ENCODE results near the gene PRPF6. TPM values are rescaled to one million over a fixed set of nuclear protein-coding genes. Genes with fewer than 3 reads are reported as not detected.

Gene PRPF6
- total RNA-seq, 1 donor from 2014 or later = 52.6 TPM

DNA sequence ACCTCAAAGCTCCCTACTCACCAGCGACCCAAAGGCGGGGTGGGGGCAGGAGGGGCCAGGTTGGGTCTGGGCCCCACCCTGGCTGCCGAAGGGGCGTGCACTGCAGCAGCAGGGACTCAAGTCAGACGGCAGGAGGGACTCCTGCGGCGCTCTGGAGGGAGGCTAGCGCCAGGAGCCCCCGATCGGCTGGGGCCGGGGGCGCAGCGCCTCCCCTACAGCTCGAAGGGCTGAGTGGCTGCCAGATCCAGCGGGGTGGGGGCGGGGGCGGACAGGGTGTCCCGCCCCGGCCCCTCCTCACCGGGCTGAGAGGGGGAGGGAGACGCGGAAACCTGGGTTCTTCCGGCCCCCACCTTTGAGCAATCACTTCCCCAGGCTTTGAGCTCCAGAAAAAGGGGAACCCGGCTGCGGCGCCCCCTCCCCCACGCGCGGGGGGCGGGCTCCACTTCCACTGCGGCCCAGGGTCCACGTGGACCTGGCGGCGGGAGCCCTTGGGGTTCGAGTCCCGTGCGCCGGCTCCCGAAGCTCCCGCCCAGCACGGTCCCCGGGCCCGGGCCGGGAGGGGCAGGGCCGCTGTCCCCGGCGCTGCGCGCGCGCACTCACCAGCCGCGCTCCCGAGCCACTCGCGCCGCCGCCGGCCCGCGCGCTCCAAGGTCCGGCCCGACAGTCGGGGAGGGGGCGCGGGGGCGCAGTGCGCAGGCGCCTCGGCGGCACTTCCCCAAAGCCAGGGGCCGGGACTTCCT, 98.5 kb downstream of the PRPF6 start, which contains the start of gene RGS19:
RGS19 (minus strand) TSS at position 246 of the 740 bp plus-strand sequence. CDS start 2,632 bp downstream, outside the sequence.
- Histone ChIP-seq H3K9ac (ENCODE audit: low read length) (peak within 1 kb of the TSS; percentile 79), H3K27ac (ENCODE audit: low read depth, low read length) (no peak within 1 kb of the TSS)

GRCh38 chr20:64080013-64080812, 99.3 kb downstream of the PRPF6 start, which contains the start of gene OPRL1:
TSS of gene OPRL1 (plus strand) at chr20:64080082. CDS start at chr20:64092721, 12,639 bp downstream.
- H3K9ac ChIP-seq (ENCODE audit: low read length) = peak within 1 kb of the TSS; percentile 79
- no peaks in the 10 kb centered on the region for H3K36me3 Mint-ChIP-seq (ENCODE audit: low read depth, unreplicated experiment)
- FAIRE-seq (no peak), DNase-seq (ENCODE audit: low read depth) (no peak)
- no peaks in the 10 kb centered on the region for H3K9me3 ChIP-seq (ENCODE audit: insufficient read depth, low read depth, low read length)
- no peaks in the 10 kb centered on the region for H3K36me3 ChIP-seq (ENCODE audit: insufficient read depth, low read length)
- TF ChIP-seq EZH2 (IDR thresholded peaks at IDR 0.05; ENCODE audit: insufficient read depth, low read length) (no peak), CTCF (IDR thresholded peaks at IDR 0.05; ENCODE audit: insufficient read depth, low read depth, low read length) (no peak)
- H3K4me1 Mint-ChIP-seq (ENCODE audit: low read depth, unreplicated experiment) = no peaks in the 10 kb centered on the region
- peaks cover 16% of the 10 kb centered on the region for H3K4me1 ChIP-seq (ENCODE audit: insufficient read depth, low read length)
- H3K27me3 ChIP-seq (ENCODE audit: insufficient read depth, low read length) = peaks cover 17% of the 10 kb centered on the region
- H3K27ac Mint-ChIP-seq (ENCODE audit: unreplicated experiment) = no peak within 1 kb of the TSS
- peak within 1 kb of the TSS; percentile 85 for H3K4me3 Mint-ChIP-seq (ENCODE audit: unreplicated experiment)
- H3K27me3 Mint-ChIP-seq (ENCODE audit: low read depth, unreplicated experiment) = peaks cover 6% of the 10 kb centered on the region
- H3K4me2 ChIP-seq (ENCODE audit: low read length) = peak within 1 kb of the TSS; percentile 96
- H3K9me3 Mint-ChIP-seq (ENCODE audit: unreplicated experiment) = peaks cover 1% of the 10 kb centered on the region
- peaks cover 15% of the 10 kb centered on the region for H4K20me1 ChIP-seq (ENCODE audit: insufficient read depth, low read length)
- H3K27ac ChIP-seq (ENCODE audit: low read depth, low read length) = no peak within 1 kb of the TSS
- peak within 1 kb of the TSS; percentile 66 for H3K4me3 ChIP-seq (ENCODE audit: insufficient read depth, low read depth, low read length)
- peak within 1 kb of the TSS; percentile 86 for H2AFZ ChIP-seq (ENCODE audit: low read depth, low read length)
- H3K79me2 ChIP-seq (ENCODE audit: insufficient read depth, low read length) = no peaks in the 10 kb centered on the region

More for the DNA sequence above, 98.5 kb downstream of the PRPF6 start, which contains the start of gene RGS19:
- H3K4me1 ChIP-seq (ENCODE audit: insufficient read depth, low read length) = peaks cover 16% of the 10 kb centered on the region
- H3K4me2 ChIP-seq (ENCODE audit: low read length) = peak within 1 kb of the TSS; percentile 96
- Mint-ChIP-seq H3K4me1 (ENCODE audit: low read depth, unreplicated experiment) (no peaks in the 10 kb centered on the region), H3K4me3 (ENCODE audit: unreplicated experiment) (peak within 1 kb of the TSS; percentile 85), H3K36me3 (ENCODE audit: low read depth, unreplicated experiment) (no peaks in the 10 kb centered on the region), H3K27ac (ENCODE audit: unreplicated experiment) (no peak within 1 kb of the TSS), H3K27me3 (ENCODE audit: low read depth, unreplicated experiment) (peaks cover 3% of the 10 kb centered on the region), H3K9me3 (ENCODE audit: unreplicated experiment) (peaks cover 1% of the 10 kb centered on the region)
- peak within 1 kb of the TSS; percentile 86 for H2AFZ ChIP-seq (ENCODE audit: low read depth, low read length)
- TF ChIP-seq CTCF (IDR thresholded peaks at IDR 0.05; ENCODE audit: insufficient read depth, low read depth, low read length) (no peak), EZH2 (IDR thresholded peaks at IDR 0.05; ENCODE audit: insufficient read depth, low read length) (no peak)
- no peaks in the 10 kb centered on the region for H3K79me2 ChIP-seq (ENCODE audit: insufficient read depth, low read length)
- no peaks in the 10 kb centered on the region for H3K36me3 ChIP-seq (ENCODE audit: insufficient read depth, low read length)
- H3K9me3 ChIP-seq (ENCODE audit: insufficient read depth, low read depth, low read length) = no peaks in the 10 kb centered on the region
- peak within 1 kb of the TSS; percentile 66 for H3K4me3 ChIP-seq (ENCODE audit: insufficient read depth, low read depth, low read length)
- peaks cover 15% of the 10 kb centered on the region for H4K20me1 ChIP-seq (ENCODE audit: insufficient read depth, low read length)
- no peak for FAIRE-seq
- H3K27me3 ChIP-seq (ENCODE audit: insufficient read depth, low read length) = peaks cover 9% of the 10 kb centered on the region
- DNase-seq (ENCODE audit: low read depth) = peak; percentile 42
